Amniotic epithelial cell (primary cell): ENCODE data around the gene SSBP3.
"Not testable (repeated sequence)": the region's sequence is repeated elsewhere in the genome, so short reads cannot be mapped to it uniquely, and the experiment has no call there.

ENCODE experiments used
- DNase-seq: peaks from one replicate; pipeline ENCODE4 v3.0.0-alpha.2; 2010; ENCODE audit warnings: low read depth

The SSBP3 gene

GRCh38 chr1:54347955-54348699 is 58.1 kb downstream of the SSBP3 start:
- no peak for DNase-seq

GRCh38 chr1:54347261-54347954 is 58.8 kb downstream of the SSBP3 start:
- DNase-seq, result no peak

- DNase-seq, result not testable (repeated sequence)
Measured at GRCh38 chr1:54345548-54345947, 60.6 kb downstream of the SSBP3 start.

GRCh38 chr1:54345116-54345515 is 61.1 kb downstream of the SSBP3 start:
- DNase-seq, result no peak

GRCh38 chr1:54342742-54343687 is 63.2 kb downstream of the SSBP3 start:
- DNase-seq, result no peak

- no peak for DNase-seq
Measured at GRCh38 chr1:54342288-54342687, 63.9 kb downstream of the SSBP3 start.

GRCh38 chr1:54341763-54342162 is 64.4 kb downstream of the SSBP3 start:
- DNase-seq, result no peak

GRCh38 chr1:54340878-54341277 is 65.3 kb downstream of the SSBP3 start:
- no peak for DNase-seq

GRCh38 chr1:54340434-54340833 is 65.8 kb downstream of the SSBP3 start:
- DNase-seq, result no peak

- DNase-seq, result peak; percentile 87
Measured at GRCh38 chr1:54339126-54339525, 67.1 kb downstream of the SSBP3 start.

GRCh38 chr1:54338464-54338863 is 67.7 kb downstream of the SSBP3 start:
- DNase-seq, result peak; percentile 30

- peak; percentile 21 for DNase-seq
Measured at GRCh38 chr1:54337928-54338327, 68.3 kb downstream of the SSBP3 start.

- no peak for DNase-seq
Measured at GRCh38 chr1:54337034-54337433, 69.2 kb downstream of the SSBP3 start.

GRCh38 chr1:54336116-54336515 is 70.1 kb downstream of the SSBP3 start:
- DNase-seq, result no peak

- DNase-seq, result peak; percentile 98
Measured at GRCh38 chr1:54335755-54336108, 70.5 kb downstream of the SSBP3 start.

- DNase-seq, result peak; percentile 92
Measured at GRCh38 chr1:54335011-54335754, 71.0 kb downstream of the SSBP3 start.

- no peak for DNase-seq
Measured at GRCh38 chr1:54332781-54333585, 73.2 kb downstream of the SSBP3 start.

GRCh38 chr1:54331843-54332463 is 74.2 kb downstream of the SSBP3 start:
- no peak for DNase-seq

GRCh38 chr1:54331091-54331772 is 75.0 kb downstream of the SSBP3 start:
- no peak for DNase-seq
